ENCODE data around the gene GIT1.

GIT1 gene

GRCh38 chr17:29573871-29574731, 15.3 kb downstream of the GIT1 start:
- no peak overlapping the region for H3K4me3 ChIP-seq (ENCODE audit: insufficient read depth, low read length, poor library complexity, severe bottlenecking)
- no peaks in the 10 kb centered on the region for H3K27me3 ChIP-seq (ENCODE audit: low read length)
- H3K4me2 ChIP-seq (ENCODE audit: low read depth, low read length, poor library complexity, severe bottlenecking), result no peak overlapping the region
- no peaks in the 10 kb centered on the region for H3K36me3 ChIP-seq (ENCODE audit: low read length)
- H3K9me2 ChIP-seq (replicated peaks; ENCODE audit: insufficient read depth, low read length), result no peaks in the 10 kb centered on the region
- no peak overlapping the region for H2AFZ ChIP-seq (ENCODE audit: low read depth, low read length, severe bottlenecking)
- H3K9me3 ChIP-seq (ENCODE audit: insufficient read depth, low read length), result no peaks in the 10 kb centered on the region
- no peak overlapping the region for H3K9ac ChIP-seq (ENCODE audit: low read length)
- H4K20me1 ChIP-seq (ENCODE audit: low read depth, low read length), result no peaks in the 10 kb centered on the region
- no peaks in the 10 kb centered on the region for H3K79me2 ChIP-seq (ENCODE audit: insufficient read depth, low read length)
- no peak overlapping the region for H3K27ac ChIP-seq (ENCODE audit: low read depth, low read length)
- TF ChIP-seq CTCF (IDR thresholded peaks at IDR 0.05; ENCODE audit: insufficient read depth, low read length, poor library complexity, severe bottlenecking) (no peak), EZH2phosphoT487 (conservative IDR thresholded peaks at IDR 0.05; ENCODE audit: low read length) (no peak)
- no peaks in the 10 kb centered on the region for H3F3A ChIP-seq (ENCODE audit: insufficient read depth)

- H2AFZ ChIP-seq (ENCODE audit: low read depth, low read length, severe bottlenecking), result no peak overlapping the region
- H3K4me3 ChIP-seq (ENCODE audit: insufficient read depth, low read length, poor library complexity, severe bottlenecking), result no peak overlapping the region
- no peak overlapping the region for H3K4me2 ChIP-seq (ENCODE audit: low read depth, low read length, poor library complexity, severe bottlenecking)
- H3K36me3 ChIP-seq (ENCODE audit: low read length), result no peaks in the 10 kb centered on the region
- no peak overlapping the region for H3K27ac ChIP-seq (ENCODE audit: low read depth, low read length)
- H4K20me1 ChIP-seq (ENCODE audit: low read depth, low read length), result no peaks in the 10 kb centered on the region
- H3K27me3 ChIP-seq (ENCODE audit: low read length), result no peaks in the 10 kb centered on the region
- no peaks in the 10 kb centered on the region for H3K9me3 ChIP-seq (ENCODE audit: insufficient read depth, low read length)
- no peak for TF ChIP-seq CTCF (IDR thresholded peaks at IDR 0.05; ENCODE audit: insufficient read depth, low read length, poor library complexity, severe bottlenecking)
- TF ChIP-seq EZH2phosphoT487 (conservative IDR thresholded peaks at IDR 0.05; ENCODE audit: low read length), result no peak
- no peaks in the 10 kb centered on the region for H3K9me2 ChIP-seq (replicated peaks; ENCODE audit: insufficient read depth, low read length)
- no peaks in the 10 kb centered on the region for H3F3A ChIP-seq (ENCODE audit: insufficient read depth)
- H3K79me2 ChIP-seq (ENCODE audit: insufficient read depth, low read length), result no peaks in the 10 kb centered on the region
- no peak overlapping the region for H3K9ac ChIP-seq (ENCODE audit: low read length)
These were observed 15.9 kb downstream of the GIT1 start for GRCh38 chr17:29573558-29573869.

- Histone ChIP-seq H2AFZ (ENCODE audit: low read depth, low read length, severe bottlenecking) (no peak overlapping the region), H3K79me2 (ENCODE audit: insufficient read depth, low read length) (no peaks in the 10 kb centered on the region), H3K27me3 (ENCODE audit: low read length) (no peaks in the 10 kb centered on the region), H3K36me3 (ENCODE audit: low read length) (no peaks in the 10 kb centered on the region), H3K9me2 (replicated peaks; ENCODE audit: insufficient read depth, low read length) (no peaks in the 10 kb centered on the region), H3F3A (ENCODE audit: insufficient read depth) (no peaks in the 10 kb centered on the region), H3K4me3 (ENCODE audit: insufficient read depth, low read length, poor library complexity, severe bottlenecking) (no peak overlapping the region), H4K20me1 (ENCODE audit: low read depth, low read length) (no peaks in the 10 kb centered on the region), H3K27ac (ENCODE audit: low read depth, low read length) (no peak overlapping the region), H3K9ac (ENCODE audit: low read length) (peak overlapping the region; percentile 29; the same call in 1 of the 2 replicates), H3K9me3 (ENCODE audit: insufficient read depth, low read length) (no peaks in the 10 kb centered on the region), H3K4me2 (ENCODE audit: low read depth, low read length, poor library complexity, severe bottlenecking) (peak overlapping the region; percentile 45)
- TF ChIP-seq EZH2phosphoT487 (conservative IDR thresholded peaks at IDR 0.05; ENCODE audit: low read length), result no peak
- TF ChIP-seq CTCF (IDR thresholded peaks at IDR 0.05; ENCODE audit: insufficient read depth, low read length, poor library complexity, severe bottlenecking), result peak; percentile 63
These were observed 16.5 kb downstream of the GIT1 start for GRCh38 chr17:29572691-29573557.
